Muscle layer of duodenum (tissue), 2 donors: Measurements from ENCODE around the gene PLXNB2.

Experiments
- H3K27ac ChIP-seq: one replicate; pipeline ENCODE4 v1.7.0; 2013; ENCODE audit warnings: mild to moderate bottlenecking, low read length
- H3K27me3 ChIP-seq: one replicate; pipeline ENCODE4 v1.7.0; 2013; ENCODE audit warnings: low read depth, mild to moderate bottlenecking, control low read depth, low read length
- H3K36me3 ChIP-seq, 2 donors: one replicate each; pipeline ENCODE4 v1.7.0; 2013; ENCODE audit warnings: low read length in 2 of 2, control low read depth in 1 of 2, mild to moderate bottlenecking in 1 of 2; ENCODE audit not compliant: insufficient read depth in 2 of 2, control insufficient read depth in 1 of 2
- H3K4me1 ChIP-seq, 2 donors: one replicate each; pipeline ENCODE4 v1.7.0; 2013; ENCODE audit warnings: low read length in 2 of 2, mild to moderate bottlenecking in 2 of 2, control low read depth in 1 of 2, moderate library complexity in 1 of 2; ENCODE audit not compliant: insufficient read depth in 2 of 2, control insufficient read depth in 1 of 2
- H3K4me3 ChIP-seq, 2 donors: one replicate each; pipeline ENCODE4 v1.7.0; 2013; ENCODE audit warnings: low read length in 2 of 2, low read depth in 1 of 2, mild to moderate bottlenecking in 1 of 2
- H3K9me3 ChIP-seq, 2 donors: one replicate each; pipeline ENCODE4 v1.7.0; 2013; ENCODE audit warnings: low read length in 2 of 2, control low read depth in 1 of 2, mild to moderate bottlenecking in 1 of 2; ENCODE audit not compliant: control insufficient read depth in 1 of 2
- donor health status: healthy.

PLXNB2 gene

DNA sequence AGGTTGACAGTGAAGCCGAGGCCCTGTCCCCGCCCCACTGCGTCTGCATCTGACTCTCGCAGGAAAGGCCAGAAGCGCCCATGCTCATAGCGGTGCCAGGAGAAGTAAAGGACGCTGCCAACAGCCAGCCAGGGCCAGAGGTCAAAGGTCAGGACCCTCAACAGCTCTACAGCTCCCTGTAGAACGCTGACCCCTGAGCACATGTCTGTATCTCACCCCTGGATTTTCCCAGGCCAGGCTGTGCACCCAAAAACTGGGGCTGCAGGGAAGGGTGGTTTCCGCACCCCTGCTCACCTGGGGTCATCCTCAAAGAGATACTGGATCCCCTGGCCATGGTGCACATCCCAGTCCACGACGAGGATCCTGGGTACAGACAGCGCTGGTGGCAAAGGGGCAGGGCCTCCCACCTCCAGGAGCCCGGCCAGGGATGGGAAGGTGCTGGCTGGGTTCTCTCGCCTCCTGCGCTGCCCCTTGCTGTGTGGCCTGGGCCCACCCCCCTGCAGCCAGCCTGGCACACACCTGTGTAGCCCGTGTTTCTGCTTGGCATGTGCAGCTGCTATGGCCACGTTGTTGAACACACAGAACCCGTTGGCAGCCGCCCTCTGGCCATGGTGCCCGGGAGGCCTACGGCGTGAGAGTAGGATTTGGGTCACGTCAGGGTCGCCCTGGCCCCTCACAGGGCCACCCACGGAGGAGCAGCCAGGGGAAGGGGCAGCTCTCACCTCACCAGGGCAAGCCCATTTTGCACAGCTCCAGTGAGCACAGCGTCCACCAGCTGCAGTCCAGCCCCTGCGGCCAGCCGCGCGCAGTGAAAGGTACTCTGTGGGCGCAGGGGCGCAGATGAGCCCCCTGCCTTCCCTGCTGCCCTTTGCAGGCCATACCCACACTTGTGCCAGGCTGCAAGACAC, 57.9 kb downstream of the PLXNB2 start:
- Histone ChIP-seq H3K4me1 (peaks cover 0 to 30% of the 10 kb centered on the region in 2 donors), H3K36me3 (peaks cover 8 to 18% of the 10 kb centered on the region in 2 donors), H3K4me3 (peak overlapping the region; percentile 56 to 85), H3K9me3 (no peaks in the 10 kb centered on the region), H3K27ac (no peak overlapping the region), H3K27me3 (no peaks in the 10 kb centered on the region)

- no peaks in the 10 kb centered on the region for H3K9me3 ChIP-seq
- no peak overlapping the region for H3K27ac ChIP-seq
- H3K4me1 ChIP-seq, result peaks cover 4 to 37% of the 10 kb centered on the region in 2 donors
- H3K4me3 ChIP-seq, result no peak overlapping the region
- H3K36me3 ChIP-seq, result peaks cover 8 to 19% of the 10 kb centered on the region in 2 donors
- H3K27me3 ChIP-seq, result no peaks in the 10 kb centered on the region
Measured at GRCh38 chr22:50248196-50249081, 59.0 kb downstream of the PLXNB2 start.

DNA sequence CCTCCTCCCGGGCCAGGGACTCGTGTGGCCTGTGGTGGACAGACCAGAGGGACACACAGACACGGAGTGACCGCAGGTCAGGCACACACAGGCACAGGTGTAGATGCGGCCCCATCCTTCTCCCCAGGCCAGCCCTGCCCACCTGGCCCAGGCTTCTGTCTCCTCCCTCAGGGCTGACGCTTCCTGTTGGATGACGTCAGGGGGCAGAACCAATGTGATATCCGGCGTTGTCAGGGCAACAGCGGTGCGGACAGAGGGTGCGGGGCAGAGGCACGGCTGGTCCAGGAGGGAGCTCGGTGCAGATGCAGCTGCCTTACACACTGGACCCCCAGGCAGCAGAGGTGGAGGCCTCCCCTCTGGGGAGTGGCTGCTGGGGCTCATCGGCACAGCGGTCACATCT, 59.7 kb downstream of the PLXNB2 start:
- peaks cover 8 to 19% of the 10 kb centered on the region in 2 donors for H3K36me3 ChIP-seq
- H3K4me1 ChIP-seq, result peaks cover 4 to 44% of the 10 kb centered on the region in 2 donors
- H3K9me3 ChIP-seq, result no peaks in the 10 kb centered on the region
- no peaks in the 10 kb centered on the region for H3K27me3 ChIP-seq
- H3K4me3 ChIP-seq, result no peak overlapping the region
- H3K27ac ChIP-seq, result no peak overlapping the region

- Histone ChIP-seq H3K4me1 (peaks cover 8 to 51% of the 10 kb centered on the region in 2 donors), H3K27ac (peak overlapping the region; percentile 63), H3K36me3 (peaks cover 8 to 19% of the 10 kb centered on the region in 2 donors), H3K27me3 (no peaks in the 10 kb centered on the region), H3K4me3 (peak overlapping the region in 1 of 2 donors; percentile 98), H3K9me3 (no peaks in the 10 kb centered on the region)
Measured at GRCh38 chr22:50246242-50247175, 60.9 kb downstream of the PLXNB2 start.

GRCh38 chr22:50245214-50246072, 62.0 kb downstream of the PLXNB2 start:
- Histone ChIP-seq H3K4me1 (peaks cover 8 to 51% of the 10 kb centered on the region in 2 donors), H3K27ac (peak overlapping the region; percentile 89)

GRCh38 chr22:50244420-50245213, 62.8 kb downstream of the PLXNB2 start, which contains the start of gene TUBGCP6:
Gene TUBGCP6 (minus strand): TSS chr22:50245023. CDS start chr22:50244459, 564 bp downstream.
- peaks cover 8 to 43% of the 10 kb centered on the region in 2 donors for H3K4me1 ChIP-seq
- H3K9me3 ChIP-seq, result no peaks in the 10 kb centered on the region
- H3K27ac ChIP-seq, result peak within 1 kb of the TSS; percentile 89
- H3K4me3 ChIP-seq, result peak within 1 kb of the TSS; percentile 88 to 98
- no peaks in the 10 kb centered on the region for H3K27me3 ChIP-seq
- peaks cover 8 to 27% of the 10 kb centered on the region in 2 donors for H3K36me3 ChIP-seq

More at GRCh38 chr22:50245214-50246072, 62.0 kb downstream of the PLXNB2 start:
- no peaks in the 10 kb centered on the region for H3K9me3 ChIP-seq
- peak overlapping the region; percentile 88 to 98 for H3K4me3 ChIP-seq
- peaks cover 8 to 19% of the 10 kb centered on the region in 2 donors for H3K36me3 ChIP-seq
- no peaks in the 10 kb centered on the region for H3K27me3 ChIP-seq

GRCh38 chr22:50243685-50244419, 63.6 kb downstream of the PLXNB2 start:
- peak overlapping the region; percentile 89 for H3K27ac ChIP-seq
- H3K27me3 ChIP-seq, result no peaks in the 10 kb centered on the region
- no peaks in the 10 kb centered on the region for H3K9me3 ChIP-seq
- peak overlapping the region; percentile 88 to 98 for H3K4me3 ChIP-seq
- peaks cover 8 to 32% of the 10 kb centered on the region in 2 donors for H3K36me3 ChIP-seq
- H3K4me1 ChIP-seq, result peaks cover 8 to 40% of the 10 kb centered on the region in 2 donors

GRCh38 chr22:50242406-50242949, 65.0 kb downstream of the PLXNB2 start:
- H3K9me3 ChIP-seq, result no peaks in the 10 kb centered on the region
- H3K4me3 ChIP-seq, result peak overlapping the region; percentile 42 to 98
- H3K27ac ChIP-seq, result no peak overlapping the region
- H3K4me1 ChIP-seq, result peaks cover 8 to 42% of the 10 kb centered on the region in 2 donors
- H3K27me3 ChIP-seq, result no peaks in the 10 kb centered on the region
- H3K36me3 ChIP-seq, result peaks cover 8 to 30% of the 10 kb centered on the region in 2 donors

GRCh38 chr22:50238755-50239154, 68.7 kb downstream of the PLXNB2 start:
- no peaks in the 10 kb centered on the region for H3K27me3 ChIP-seq
- H3K4me1 ChIP-seq, result peaks cover 7 to 29% of the 10 kb centered on the region in 2 donors
- H3K36me3 ChIP-seq, result peaks cover 0 to 29% of the 10 kb centered on the region in 2 donors
- no peaks in the 10 kb centered on the region for H3K9me3 ChIP-seq
- H3K27ac ChIP-seq, result no peak overlapping the region
- H3K4me3 ChIP-seq, result no peak overlapping the region
